NT2/D1 (cell line): ENCODE data around the gene DOK3.
"Not testable (repeated sequence)": the region's sequence is repeated elsewhere in the genome, so short reads cannot be mapped to it uniquely, and the experiment has no call there.

Experiments
- DNase-seq: peaks from one replicate; pipeline ENCODE4 v3.0.0-alpha.2; 2011; ENCODE audit warnings: low read depth, low spot score
- H3K27me3 ChIP-seq: 2 replicates; pipeline ENCODE4 v1.6.0; 2011; ENCODE audit warnings: mild to moderate bottlenecking; ENCODE audit not compliant: insufficient read length, insufficient read depth
- H3K36me3 ChIP-seq: 2 replicates; pipeline ENCODE4 v1.6.1; 2011; ENCODE audit warnings: mild to moderate bottlenecking, low read length, mixed read lengths; ENCODE audit not compliant: insufficient read depth, insufficient read length
- H3K4me1 ChIP-seq: 2 replicates; pipeline ENCODE4 v1.5.1; 2011; ENCODE audit not compliant: insufficient read depth, insufficient read length
- H3K4me3 ChIP-seq: 2 replicates; pipeline ENCODE4 v1.5.1; 2011; ENCODE audit warnings: low read depth; ENCODE audit not compliant: insufficient read length
- H3K9ac ChIP-seq: 2 replicates; pipeline ENCODE4 v1.6.0; 2011; ENCODE audit warnings: low read depth; ENCODE audit not compliant: insufficient read length
- H3K9me3 ChIP-seq: 2 replicates; pipeline ENCODE4 v1.5.1; 2011; ENCODE audit warnings: mild to moderate bottlenecking, low read length; ENCODE audit not compliant: insufficient read depth
- SUZ12 ChIP-seq: IDR thresholded peaks from 2 replicates; pipeline ENCODE4 v1.6.1; 2011; ENCODE audit not compliant: insufficient read length, insufficient read depth; ENCODE audit errors: extremely low read depth
- YY1 ChIP-seq: IDR thresholded peaks from 2 replicates; pipeline ENCODE4 v1.6.1; 2011; ENCODE audit not compliant: insufficient read length, insufficient read depth
- ZNF274 ChIP-seq: IDR thresholded peaks from 2 replicates; pipeline ENCODE4 v1.6.1; 2011; ENCODE audit warnings: mild to moderate bottlenecking, low read depth, low read length

The DOK3 gene

DNA sequence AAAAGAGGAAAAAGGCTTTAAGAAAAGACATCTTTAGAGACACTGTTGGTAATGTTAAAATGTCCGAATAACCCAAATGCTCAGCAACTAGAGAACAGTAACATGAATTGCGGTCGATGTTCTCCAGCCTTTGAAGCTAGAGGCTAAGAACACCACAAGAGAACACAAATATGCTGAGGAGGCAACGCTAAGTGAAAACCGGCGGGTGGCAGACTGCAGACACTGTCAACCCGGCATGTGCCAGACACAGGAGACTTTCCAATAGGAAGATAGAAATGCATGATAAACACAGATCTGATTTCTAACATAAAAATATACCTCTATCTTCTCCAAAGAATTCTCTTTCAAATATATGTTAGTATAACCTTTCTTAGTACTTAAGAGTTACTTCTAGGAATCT lies 25.5 kb upstream of the DOK3 start:
- Histone ChIP-seq H3K4me1 (peaks cover 8% of the 10 kb centered on the region), H3K36me3 (peaks cover 92% of the 10 kb centered on the region), H3K4me3 (no peak overlapping the region), H3K27me3 (no peaks in the 10 kb centered on the region), H3K9me3 (no peaks in the 10 kb centered on the region), H3K9ac (no peak overlapping the region)
- no peak for DNase-seq
- TF ChIP-seq YY1 (no peak), ZNF274 (no peak), SUZ12 (no peak)

DNA sequence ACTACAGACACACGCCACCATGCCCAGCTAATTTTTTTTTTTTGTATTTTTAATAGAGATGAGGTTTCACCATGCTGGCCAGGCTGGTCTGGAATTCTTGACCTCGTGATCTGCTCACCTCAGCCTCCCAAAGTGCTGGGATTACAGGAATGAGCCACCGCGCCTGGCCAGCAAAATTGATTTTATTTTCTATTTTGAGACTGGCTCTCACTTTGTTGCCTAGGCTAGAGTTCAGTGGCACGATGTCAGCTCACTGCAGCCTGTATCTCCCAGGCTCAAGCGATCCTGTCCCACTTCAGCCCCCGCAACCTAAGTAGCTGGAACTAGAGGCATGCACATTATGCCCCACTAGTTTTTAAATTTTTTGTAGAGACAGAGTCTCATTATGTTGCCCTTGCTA lies 24.8 kb upstream of the DOK3 start:
- not testable (repeated sequence) for H3K9me3 ChIP-seq, H3K27me3 ChIP-seq, H3K9ac ChIP-seq, H3K4me1 ChIP-seq, DNase-seq, H3K4me3 ChIP-seq
- H3K36me3 ChIP-seq = peaks cover 95% of the 10 kb centered on the region

DNA sequence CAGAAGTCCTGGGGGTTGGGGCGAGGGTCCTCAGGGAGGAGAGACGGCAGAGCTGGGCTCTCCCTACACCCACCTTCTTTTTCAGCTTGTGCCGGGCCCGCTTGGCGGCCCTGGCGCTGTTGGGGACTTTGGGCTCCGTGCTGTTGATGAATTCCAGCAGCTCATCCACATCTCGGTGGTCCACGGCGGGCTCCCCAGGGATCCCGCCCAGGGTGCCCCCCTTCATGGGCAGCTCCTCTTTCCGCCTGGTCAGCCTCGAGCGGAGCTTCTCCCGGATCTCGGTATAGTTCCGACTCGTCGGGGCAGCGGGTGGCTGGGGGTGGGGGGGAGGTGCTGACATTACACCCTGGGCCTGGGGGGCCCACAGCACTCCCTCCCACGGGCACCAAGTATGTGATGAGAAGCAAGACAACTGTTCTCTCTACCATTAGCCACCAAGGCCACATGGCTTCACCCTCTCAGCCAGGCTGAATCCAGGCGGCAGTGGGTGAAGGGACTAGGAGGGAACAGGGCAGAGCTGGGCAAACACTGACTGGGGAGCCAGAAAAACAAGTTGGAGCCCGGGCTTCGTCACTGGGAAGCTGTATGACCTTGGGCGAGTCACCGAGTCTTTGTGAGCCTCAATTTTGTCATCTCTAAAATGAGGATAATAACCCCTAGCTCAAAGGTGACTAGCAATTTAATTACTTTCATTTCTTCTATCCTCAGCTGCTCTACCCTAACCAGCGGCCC lies 21.7 kb upstream of the DOK3 start:
- H3K4me1 ChIP-seq = no peaks in the 10 kb centered on the region
- no peaks in the 10 kb centered on the region for H3K27me3 ChIP-seq
- DNase-seq = no peak
- TF ChIP-seq ZNF274 (no peak), SUZ12 (no peak), YY1 (no peak)
- H3K36me3 ChIP-seq = peaks cover 97% of the 10 kb centered on the region
- no peaks in the 10 kb centered on the region for H3K9me3 ChIP-seq
- H3K9ac ChIP-seq = no peak overlapping the region
- no peak overlapping the region for H3K4me3 ChIP-seq

DNA sequence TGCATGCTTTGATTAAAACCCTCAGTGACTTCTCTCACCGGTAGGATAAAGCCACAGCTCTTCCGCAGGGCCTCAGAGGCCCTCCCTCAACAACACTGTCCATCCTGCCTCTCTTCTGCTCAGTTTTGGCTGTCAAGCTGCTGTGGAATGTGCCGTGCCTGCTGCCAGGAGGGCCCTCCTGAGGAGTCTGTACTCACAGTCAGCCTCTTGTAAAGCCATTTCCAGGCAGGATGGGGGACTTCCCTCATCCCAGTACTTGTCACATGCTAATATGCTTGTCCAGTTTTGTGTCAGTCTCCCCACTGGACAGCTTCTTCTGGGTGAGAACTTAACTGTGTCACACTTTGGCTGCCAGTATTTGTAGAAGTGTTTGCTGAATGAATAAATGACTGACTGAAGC lies 21.0 kb upstream of the DOK3 start:
- Histone ChIP-seq H3K9ac (no peak overlapping the region), H3K4me3 (no peak overlapping the region), H3K36me3 (peaks cover 97% of the 10 kb centered on the region), H3K27me3 (no peaks in the 10 kb centered on the region), H3K9me3 (no peaks in the 10 kb centered on the region), H3K4me1 (no peaks in the 10 kb centered on the region)
- no peak for DNase-seq
- TF ChIP-seq SUZ12 (no peak), YY1 (no peak), ZNF274 (no peak)

DNA sequence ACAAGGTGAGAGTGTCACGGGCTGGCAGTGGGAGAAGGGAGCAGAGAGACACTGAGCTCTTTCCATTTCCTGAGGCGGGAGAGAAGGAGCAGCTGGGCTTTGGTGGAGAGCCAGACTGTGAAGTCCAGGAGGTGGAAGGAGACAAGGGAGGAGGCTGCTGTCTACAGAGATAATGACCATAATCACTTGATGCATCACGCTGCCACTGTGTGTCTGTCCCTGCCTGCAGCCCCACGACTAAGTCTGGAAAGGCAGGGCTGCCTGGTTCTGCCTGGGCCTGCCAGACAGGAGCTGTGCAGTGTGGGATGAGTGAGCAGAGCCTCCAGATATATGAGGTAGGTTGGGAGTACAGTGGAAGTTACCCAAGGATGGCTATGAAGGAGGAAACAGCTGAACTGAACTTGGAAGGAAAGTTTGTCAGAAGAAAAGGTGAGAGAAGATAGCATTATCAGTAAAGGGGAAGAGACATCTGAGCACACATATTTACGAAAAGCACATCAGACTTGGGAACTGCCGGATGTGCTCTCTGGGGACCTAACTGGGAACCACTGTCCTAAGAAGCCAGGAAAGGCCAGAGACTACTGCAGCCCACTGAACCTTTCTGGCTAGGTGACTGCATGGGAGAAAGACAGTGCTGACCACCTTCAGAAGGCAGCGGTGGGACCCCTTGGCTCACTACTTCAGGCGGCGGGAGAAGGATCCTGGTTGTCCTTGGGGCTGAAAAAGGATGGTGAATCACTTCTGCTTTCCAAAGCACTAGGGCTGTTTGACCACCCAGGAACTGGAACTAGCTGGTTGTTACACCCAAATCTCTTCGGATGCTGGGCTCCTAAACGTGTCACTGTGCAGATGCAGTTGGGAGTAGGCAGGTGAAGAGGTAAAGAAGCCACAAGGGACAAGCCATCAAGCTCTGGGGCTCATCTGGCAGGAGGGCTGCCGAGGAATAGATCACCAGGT lies 19.9 kb upstream of the DOK3 start:
- TF ChIP-seq SUZ12 (no peak), ZNF274 (no peak), YY1 (no peak)
- no peak overlapping the region for H3K9ac ChIP-seq
- H3K36me3 ChIP-seq = peaks cover 97% of the 10 kb centered on the region
- no peak for DNase-seq
- no peaks in the 10 kb centered on the region for H3K9me3 ChIP-seq
- no peaks in the 10 kb centered on the region for H3K27me3 ChIP-seq
- no peak overlapping the region for H3K4me3 ChIP-seq
- H3K4me1 ChIP-seq = peaks cover 3% of the 10 kb centered on the region

DNA sequence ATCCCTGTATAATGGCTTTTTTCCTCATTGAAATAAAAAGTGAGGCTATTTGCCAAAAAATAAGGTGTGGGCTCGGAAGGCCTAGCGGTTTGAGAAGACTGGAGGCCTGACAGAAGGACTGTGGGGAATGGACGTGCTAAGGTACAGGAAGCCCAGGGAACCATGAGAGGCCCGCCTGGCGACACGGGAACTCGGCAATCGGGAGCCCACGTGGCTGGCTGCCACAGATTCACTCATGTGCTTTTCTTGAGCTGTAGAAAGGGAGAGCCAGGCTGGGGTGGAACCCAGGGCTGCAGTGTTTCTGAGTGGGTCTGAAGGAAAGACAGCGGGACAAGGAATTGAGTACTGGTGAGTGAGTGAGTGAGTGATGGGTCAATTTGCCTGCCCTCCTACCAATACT lies 19.0 kb upstream of the DOK3 start:
- TF ChIP-seq YY1 (no peak), ZNF274 (no peak), SUZ12 (no peak)
- peaks cover 97% of the 10 kb centered on the region for H3K36me3 ChIP-seq

DNA sequence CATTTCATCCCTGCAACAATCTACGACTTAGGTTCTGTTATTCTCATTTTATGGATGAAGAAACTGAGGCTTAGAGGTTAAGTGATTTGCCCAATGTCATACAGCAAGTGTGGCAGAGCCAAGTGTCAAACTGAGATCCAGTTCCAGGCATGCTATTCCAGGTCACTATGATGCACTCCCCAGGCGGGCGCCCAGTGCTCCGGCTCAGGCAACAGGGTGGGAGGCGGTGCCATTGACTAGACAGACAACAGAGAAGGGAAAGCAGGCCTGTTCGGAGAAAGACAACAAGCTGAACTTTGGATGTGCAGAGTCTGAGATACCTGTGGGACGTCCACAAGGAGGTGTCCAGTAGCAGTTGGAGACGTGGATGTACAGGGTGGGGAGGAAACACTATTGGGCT lies 18.0 kb upstream of the DOK3 start:
- Histone ChIP-seq H3K9ac (no peak overlapping the region), H3K9me3 (no peaks in the 10 kb centered on the region), H3K27me3 (no peaks in the 10 kb centered on the region), H3K4me1 (peaks cover 3% of the 10 kb centered on the region), H3K4me3 (no peak overlapping the region), H3K36me3 (peaks cover 99% of the 10 kb centered on the region)
- TF ChIP-seq ZNF274 = no peak
- TF ChIP-seq YY1 = no peak
- no peak for TF ChIP-seq SUZ12
- DNase-seq = no peak

More for the DNA sequence above, 19.0 kb upstream of the DOK3 start:
- Histone ChIP-seq H3K4me3 (no peak overlapping the region), H3K4me1 (peaks cover 3% of the 10 kb centered on the region), H3K9me3 (no peaks in the 10 kb centered on the region), H3K27me3 (no peaks in the 10 kb centered on the region), H3K9ac (no peak overlapping the region)
- no peak for DNase-seq
